ENCODE data around the gene PARD3B.
A peak's percentile ranks its signal among the peaks of the same experiment; 100 is the strongest.

Gene PARD3B

GRCh38 chr2:205555566-205556230, 1010.4 kb downstream of the PARD3B start:
- intact Hi-C loops (cut with DNase I): no loop called here
- no peak for DNase-seq

- intact Hi-C loops (cut with DNase I): no loop called here
- DNase-seq: no peak
Observed at GRCh38 chr2:205556357-205556756, 1011.1 kb downstream of the PARD3B start.

DNA sequence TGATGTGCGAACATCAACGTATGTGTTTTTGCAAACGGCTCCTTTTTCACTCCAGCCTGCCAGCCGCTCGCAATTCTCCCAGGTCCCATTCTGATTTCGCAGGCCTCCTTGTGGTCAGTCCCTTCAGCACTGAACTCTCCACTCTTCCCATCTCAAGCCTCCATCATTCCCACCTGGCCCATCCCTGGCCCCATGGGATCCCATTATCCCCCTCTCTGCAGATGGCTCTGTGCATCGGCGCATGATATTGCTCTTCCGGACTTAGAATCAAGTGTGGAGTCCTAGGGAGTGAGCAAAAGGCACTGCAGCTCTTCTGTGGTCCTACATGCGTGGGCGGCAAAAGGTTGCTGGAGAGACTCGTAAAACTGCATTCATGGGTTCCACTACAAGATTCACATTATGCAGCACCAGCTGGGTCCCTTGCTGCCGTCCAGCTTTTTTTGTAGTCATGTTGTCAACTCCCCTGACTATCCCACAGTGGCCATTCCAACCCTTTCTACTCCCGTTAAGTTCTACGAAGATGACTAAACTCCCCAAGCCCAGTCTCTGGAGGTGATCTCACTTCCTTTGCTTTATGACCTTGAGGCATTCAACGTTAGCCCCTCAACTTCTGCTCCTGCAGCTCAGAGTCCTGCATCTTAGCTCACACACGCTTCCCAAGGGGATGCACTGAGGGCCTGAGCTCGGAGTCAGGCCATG, 1011.7 kb downstream of the PARD3B start:
- intact Hi-C loops (cut with DNase I): no loop called here
- DNase-seq: no peak

DNA sequence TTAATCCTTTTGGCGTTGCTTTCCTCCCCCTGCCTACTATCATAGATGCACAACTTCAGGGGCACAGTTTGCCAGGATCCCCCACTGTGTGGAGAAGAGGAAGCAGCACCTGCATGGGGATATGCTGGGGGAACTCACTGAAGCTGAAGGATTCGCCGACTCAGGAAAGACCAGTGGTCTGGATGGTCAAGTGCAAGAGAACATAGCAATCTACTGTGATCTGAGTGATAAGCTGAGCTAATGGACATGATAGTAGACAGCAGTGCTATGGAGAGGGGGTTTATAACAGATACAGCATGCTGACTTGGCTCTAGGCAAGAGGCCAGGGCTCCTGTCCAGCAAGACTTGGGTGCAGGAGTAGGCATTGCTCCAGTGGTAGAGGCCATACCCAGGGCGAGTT, 1012.6 kb downstream of the PARD3B start:
- intact Hi-C loops (cut with DNase I): no loop called here
- DNase-seq: no peak

- no peak for DNase-seq
- intact Hi-C loops (cut with DNase I): no loop called here
Observed at GRCh38 chr2:205561441-205561840, 1016.2 kb downstream of the PARD3B start.

- no peak for DNase-seq
- intact Hi-C loops (cut with DNase I): no loop called here
Observed at GRCh38 chr2:205563646-205564045, 1018.4 kb downstream of the PARD3B start.

- intact Hi-C loops (cut with DNase I): no loop called here
- DNase-seq: peak in 1 of 10 donors; percentile 16
Observed at GRCh38 chr2:205564346-205565141, 1019.3 kb downstream of the PARD3B start.

GRCh38 chr2:205565142-205565522, 1019.9 kb downstream of the PARD3B start:
- intact Hi-C loops (cut with DNase I): no loop called here
- DNase-seq: no peak

GRCh38 chr2:205566606-205567168, 1021.4 kb downstream of the PARD3B start:
- intact Hi-C loops (cut with DNase I): no loop called here

GRCh38 chr2:205568620-205569019, 1023.3 kb downstream of the PARD3B start:
- DNase-seq: no peak
- intact Hi-C loops (cut with DNase I): no loop called here

More at GRCh38 chr2:205566606-205567168, 1021.4 kb downstream of the PARD3B start:
- DNase-seq: no peak

- DNase-seq: no peak
- intact Hi-C loops (cut with DNase I): no loop called here
Observed at GRCh38 chr2:205570648-205571047, 1025.4 kb downstream of the PARD3B start.

DNA sequence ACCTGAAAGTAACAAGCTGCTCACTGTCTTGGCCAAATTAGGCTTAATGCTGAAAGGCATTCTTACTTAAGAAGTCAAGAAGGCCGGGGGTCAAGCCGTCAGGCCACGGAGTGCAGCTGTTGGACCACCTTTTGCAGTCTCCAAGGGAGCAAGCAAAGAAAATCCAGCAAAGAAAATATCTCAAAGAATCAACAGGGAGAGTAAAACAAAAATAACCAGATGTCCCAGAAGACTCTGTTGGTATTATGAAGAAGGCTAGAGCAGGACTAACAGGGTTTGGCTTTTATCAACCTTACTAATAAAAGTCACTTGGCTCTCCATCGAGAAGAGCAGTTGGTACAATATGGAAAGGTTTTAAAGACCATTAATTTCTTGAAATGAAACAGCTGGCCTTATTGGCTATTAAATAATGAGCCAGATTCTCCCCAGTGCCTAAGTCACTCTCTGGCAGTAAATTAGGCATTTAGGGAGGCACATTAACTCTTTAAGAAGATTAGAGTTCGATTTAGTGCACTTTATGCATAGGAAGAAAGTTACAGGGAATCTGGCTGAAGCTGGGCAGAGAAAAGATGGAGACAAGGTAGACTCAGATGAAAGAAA, 1026.2 kb downstream of the PARD3B start:
- intact Hi-C loops (cut with DNase I): no loop called here
- DNase-seq: no peak

- intact Hi-C loops (cut with DNase I): no loop called here
- no peak for DNase-seq
Observed at GRCh38 chr2:205574001-205574400, 1028.7 kb downstream of the PARD3B start.

DNA sequence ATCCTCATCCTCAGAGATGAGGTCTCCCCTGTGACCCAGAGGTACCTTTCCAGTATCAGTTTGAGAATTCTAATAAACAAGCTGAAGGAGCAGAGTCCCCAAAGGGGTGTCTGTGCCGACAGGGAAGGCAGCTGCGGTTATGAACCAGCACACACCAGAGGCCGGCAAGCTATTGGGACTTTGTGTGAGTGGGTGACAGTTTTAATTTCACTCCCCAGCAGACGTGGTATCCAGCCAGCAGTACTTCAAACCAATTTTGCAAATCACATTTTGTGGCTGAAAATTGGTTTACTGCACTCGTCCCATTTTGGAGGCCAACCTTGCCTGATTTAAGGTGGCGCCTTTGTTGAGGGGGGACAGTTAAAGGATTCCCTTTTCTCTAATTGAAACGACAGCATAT, 1034.1 kb downstream of the PARD3B start:
- intact Hi-C loops (cut with DNase I): no loop called here
- DNase-seq: no peak

DNA sequence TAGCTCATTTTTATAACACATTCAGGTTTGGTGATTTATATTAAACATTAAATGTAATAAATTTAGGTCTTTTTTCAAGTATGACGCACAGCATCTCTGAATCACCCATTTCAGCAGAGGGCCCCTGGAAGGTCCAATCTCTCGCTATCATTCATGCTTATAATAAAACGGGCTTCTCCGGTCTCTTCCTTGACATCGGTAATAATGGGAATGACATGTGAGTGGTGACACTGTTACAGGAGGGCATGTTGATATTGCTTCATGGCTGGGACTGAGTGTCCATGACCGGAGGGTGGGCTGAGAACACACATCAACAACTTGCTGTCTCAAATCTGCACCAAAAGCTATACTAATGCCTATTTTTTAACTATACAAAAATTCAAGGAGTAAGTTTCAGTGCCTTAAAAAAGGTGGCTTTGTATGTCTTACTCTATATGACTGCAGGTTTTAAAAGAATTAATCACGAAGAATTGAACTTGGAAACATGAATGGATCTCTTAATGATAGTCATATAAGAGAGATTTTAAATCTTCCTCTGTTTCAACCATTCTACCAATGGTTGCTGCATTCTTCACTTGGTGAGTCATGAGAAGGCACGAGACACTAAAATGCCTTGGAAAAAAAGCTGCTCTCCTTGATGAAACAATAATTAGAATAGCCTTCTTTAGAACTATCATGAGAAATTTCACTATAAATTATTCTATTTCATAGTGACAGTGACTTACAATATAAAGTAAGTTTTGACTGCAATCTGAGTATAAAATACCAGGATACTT, 1035.1 kb downstream of the PARD3B start:
- no peak for DNase-seq
- intact Hi-C loops (cut with DNase I): no loop called here

GRCh38 chr2:205582366-205582765, 1037.1 kb downstream of the PARD3B start:
- no peak for DNase-seq
- intact Hi-C loops (cut with DNase I): no loop called here

- intact Hi-C loops (cut with DNase I): no loop called here
- DNase-seq: no peak
Observed at GRCh38 chr2:205585449-205586383, 1040.4 kb downstream of the PARD3B start.

DNA sequence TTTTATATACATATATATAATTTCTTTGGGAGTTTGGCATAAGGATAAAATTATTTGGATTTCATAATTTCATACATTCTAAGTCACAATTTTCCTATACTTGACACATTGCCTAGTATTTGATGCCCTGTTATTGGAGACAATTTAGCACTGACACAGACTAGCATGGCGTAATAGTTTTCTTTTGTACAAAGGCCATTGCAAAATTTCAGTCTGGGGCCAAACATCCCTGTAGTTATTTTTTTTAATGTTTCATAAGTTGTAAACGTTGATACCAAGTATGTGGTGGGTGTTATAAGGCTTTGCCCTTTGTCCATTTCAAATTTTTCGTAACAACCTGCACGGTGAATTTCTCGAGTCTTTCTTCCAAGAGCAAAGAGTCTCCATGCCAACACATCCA, 1041.4 kb downstream of the PARD3B start:
- no peak for DNase-seq
- intact Hi-C loops (cut with DNase I): no loop called here

DNA sequence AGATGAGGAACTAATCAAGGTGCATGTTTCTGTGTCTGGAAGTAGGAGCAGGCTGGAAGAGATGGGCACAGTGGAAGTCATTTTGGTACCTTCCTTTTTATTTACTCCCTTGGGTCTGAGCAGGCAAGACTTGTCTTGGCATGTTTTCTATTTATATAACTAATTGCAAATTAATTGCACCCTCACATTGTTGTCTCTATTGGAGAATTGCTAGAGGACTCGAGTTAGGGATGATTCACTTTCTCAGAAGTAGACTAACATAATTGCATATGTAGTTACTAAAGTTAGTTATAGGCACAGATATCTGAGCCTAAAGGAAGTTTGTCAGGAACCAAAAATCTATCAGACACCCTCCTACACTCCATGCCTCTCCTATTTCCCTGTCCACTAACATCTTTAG, 1044.2 kb downstream of the PARD3B start:
- no peak for DNase-seq
- intact Hi-C loops (cut with DNase I): no loop called here

Data from posterior cingulate gyrus (tissue), 11 donors.